ENCODE measurements around the gene WDR5B. TPM values are rescaled to one million over a fixed set of nuclear protein-coding genes. Genes with fewer than 3 reads are reported as not detected.
"Not testable (repeated sequence)": the region's sequence is repeated elsewhere in the genome, so short reads cannot be mapped to it uniquely, and the experiment has no call there.

WDR5B gene
- 1 to 10 TPM; 2.6 to 2.8 TPM for total RNA-seq

DNA sequence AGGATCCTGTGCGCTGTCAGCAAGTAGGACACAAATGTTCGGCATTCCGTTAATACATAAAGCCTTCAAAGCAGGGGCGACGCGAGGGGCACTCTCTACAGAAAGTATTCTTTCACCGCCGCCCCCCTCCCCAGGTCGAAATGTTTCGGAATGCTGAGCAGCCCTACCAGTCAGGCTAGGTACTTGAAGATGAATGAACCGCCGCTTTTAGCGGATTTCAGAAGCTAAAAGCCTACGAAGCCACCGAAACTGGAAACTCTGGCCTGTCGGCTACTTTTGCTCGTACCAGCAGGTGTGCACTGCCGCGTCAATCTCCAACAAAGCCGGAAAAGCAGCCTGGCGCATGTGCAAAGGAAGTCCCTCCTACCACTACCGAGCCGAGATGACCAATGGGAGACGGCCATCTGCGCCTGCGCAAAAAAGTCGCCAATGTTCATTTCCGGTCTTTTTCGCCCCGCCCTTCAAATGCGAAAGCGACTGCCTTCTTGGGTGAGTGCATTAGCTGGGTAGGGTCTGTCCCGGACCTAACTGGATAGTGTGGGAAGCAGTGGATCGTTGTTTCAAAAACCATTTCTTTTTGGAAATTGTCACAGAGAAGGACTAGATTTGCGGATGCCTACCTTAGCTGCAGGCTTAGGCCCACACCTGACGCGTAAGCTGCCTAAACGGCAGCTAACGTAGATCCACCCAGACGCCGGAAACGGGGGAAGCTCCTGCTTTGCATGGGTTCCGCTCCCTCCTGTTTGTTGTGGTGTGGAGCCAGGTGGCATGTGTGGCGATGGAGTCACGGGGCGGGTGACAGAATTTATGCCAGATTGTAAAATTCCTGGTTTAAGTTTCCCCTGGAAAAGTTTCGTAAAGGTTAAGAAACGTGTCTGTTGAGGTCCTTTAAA is at the start of gene WDR5B:
Gene WDR5B, minus strand, starts transcription at position 301 of the 893 bp plus-strand sequence. CDS start 534 bp downstream, outside the sequence.
- H3K27me3 Mint-ChIP-seq = no peaks in the 10 kb centered on the region
- peaks cover 46% of the 10 kb centered on the region for H3K4me1 Mint-ChIP-seq
- peak within 1 kb of the TSS; percentile 96 for H3K4me3 Mint-ChIP-seq
- peak; percentile 91 for ATAC-seq
- peak; percentile 99 for DNase-seq
- CTCF ChIA-PET = interaction anchor here (0.6 to 3.6 kb wide), 9 partner anchors 9 to 341 kb away, joined by 3 to 22 read pairs (median 4); partner anchors contain the start of genes DTX3L, FAM162A and PARP9
- peak within 1 kb of the TSS; percentile 96 for H3K27ac Mint-ChIP-seq
- peaks cover 42% of the 10 kb centered on the region for H3K36me3 Mint-ChIP-seq (ENCODE audit: low read depth)
- no peaks in the 10 kb centered on the region for H3K9me3 Mint-ChIP-seq (ENCODE audit: low read depth)
- POLR2A ChIA-PET = interaction anchor here (0.6 to 1.6 kb wide), 10 partner anchors 8 to 680 kb away, joined by 3 to 19 read pairs (median 4); partner anchors contain the start of genes FAM162A and KPNA1
- intact Hi-C loops (cut with DNase I, micrococcal nuclease) = loop anchor here (1.0 to 10.0 kb wide), 8 partner anchors 12 to 379 kb away; partner anchors contain the start of genes FAM162A (in 2 of the 2), HSPBAP1 (in 2 of the 2), KPNA1 (in 2 of the 2) and PARP14 (in 2 of the 2)

DNA sequence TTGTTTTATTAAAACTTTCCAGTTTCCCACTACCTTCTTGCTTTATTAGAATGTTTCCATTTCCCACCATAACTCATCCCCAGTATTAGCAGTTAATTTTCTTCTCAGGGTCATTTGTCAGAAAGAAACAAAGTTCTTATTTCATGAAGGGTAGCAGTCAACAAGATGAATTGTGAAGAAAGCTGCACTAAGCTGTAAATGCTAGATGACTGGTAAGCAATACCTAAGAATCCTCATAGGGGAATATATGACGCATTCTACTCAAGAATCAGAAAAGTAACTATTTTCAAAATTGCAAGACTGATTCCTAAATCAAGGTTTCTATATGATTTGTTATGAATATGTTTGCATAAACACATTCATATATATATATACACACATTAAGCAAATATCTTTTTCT is 48.8 kb upstream of the WDR5B start:
- Mint-ChIP-seq H3K36me3 (ENCODE audit: low read depth) (peaks cover 32% of the 10 kb centered on the region), H3K27ac (no peak overlapping the region), H3K27me3 (no peaks in the 10 kb centered on the region), H3K4me1 (peaks cover 34% of the 10 kb centered on the region), H3K4me3 (no peak overlapping the region), H3K9me3 (ENCODE audit: low read depth) (no peaks in the 10 kb centered on the region)
- ATAC-seq (peak; percentile 64), DNase-seq (no peak)
- CTCF ChIA-PET = no interaction called here
- intact Hi-C loops (cut with DNase I, micrococcal nuclease) = loop anchor here (2.0 to 5.0 kb wide), 2 partner anchors 16 to 43 kb away; no protein-coding TSS in a partner anchor
- POLR2A ChIA-PET = no interaction called here

DNA sequence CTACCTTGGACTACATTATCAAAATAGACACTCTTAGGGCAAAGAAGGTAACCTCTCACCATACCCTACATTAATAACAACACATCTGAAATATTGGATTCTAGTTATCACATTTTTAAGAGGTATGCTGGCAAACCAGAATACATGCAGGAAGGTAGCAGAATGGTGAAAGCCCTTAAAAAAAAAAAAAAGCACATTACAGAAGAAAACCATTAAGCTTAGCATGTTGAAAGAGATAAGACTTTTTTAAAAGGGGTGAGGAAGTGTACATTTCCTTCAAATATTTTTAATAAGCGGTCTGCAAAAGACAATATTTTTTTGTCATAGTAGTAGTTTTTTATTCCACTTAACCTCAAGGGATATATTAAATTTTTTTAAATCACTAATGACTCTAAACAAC is 46.5 kb upstream of the WDR5B start:
- CTCF ChIA-PET = interaction anchor here (0.7 kb wide), 1 partner anchor 185 kb away, joined by 3 read pairs; no protein-coding TSS in a partner anchor
- no peak for DNase-seq

DNA sequence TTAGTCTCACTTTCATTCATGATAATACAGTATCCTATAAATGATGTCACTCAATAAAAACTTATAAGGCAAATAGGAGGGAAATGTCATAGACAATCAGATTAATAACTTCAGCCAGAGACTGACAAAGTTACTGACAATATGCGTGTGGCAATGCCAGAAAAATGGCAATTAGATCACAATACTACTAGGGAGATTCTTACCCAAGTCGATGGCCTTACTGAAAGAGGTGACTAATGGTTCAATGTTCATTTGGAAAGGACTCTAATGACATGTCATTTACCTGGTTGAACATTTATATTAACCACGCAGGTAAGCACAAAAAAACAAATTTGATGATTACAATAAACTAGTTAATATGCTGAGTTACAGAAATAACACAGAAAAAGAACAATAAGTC is 45.9 kb upstream of the WDR5B start:
- no peak overlapping the region for H3K27ac Mint-ChIP-seq

More for the DNA sequence above, 46.5 kb upstream of the WDR5B start:
- no peak for ATAC-seq
- H3K27ac Mint-ChIP-seq = no peak overlapping the region
- H3K4me1 Mint-ChIP-seq = peaks cover 14% of the 10 kb centered on the region
- POLR2A ChIA-PET = no interaction called here
- intact Hi-C loops (cut with DNase I, micrococcal nuclease) = no loop called here
- no peaks in the 10 kb centered on the region for H3K27me3 Mint-ChIP-seq
- H3K9me3 Mint-ChIP-seq (ENCODE audit: low read depth) = no peaks in the 10 kb centered on the region
- H3K4me3 Mint-ChIP-seq = no peak overlapping the region
- H3K36me3 Mint-ChIP-seq (ENCODE audit: low read depth) = peaks cover 44% of the 10 kb centered on the region

DNA sequence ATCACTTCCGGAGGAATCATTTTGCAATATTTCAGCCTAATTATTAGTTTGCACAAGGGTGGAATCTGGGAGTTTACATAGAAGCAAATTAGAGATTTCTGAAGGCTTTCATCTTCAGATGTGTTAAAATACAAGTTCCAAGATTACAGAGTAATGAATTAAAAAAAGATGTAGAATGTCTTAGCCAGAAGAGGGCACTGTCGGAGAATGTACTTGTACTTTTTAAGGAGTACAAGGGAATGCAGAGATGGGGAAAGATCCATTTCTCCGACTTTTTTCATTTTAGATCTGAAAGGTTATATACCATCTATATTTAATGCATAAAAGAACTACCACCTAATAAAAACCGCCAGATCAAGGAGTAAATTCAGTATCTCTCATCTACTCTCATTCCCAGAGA is 43.1 kb upstream of the WDR5B start:
- no peak overlapping the region for H3K4me3 Mint-ChIP-seq
- no peak for DNase-seq
- ChIA-PET POLR2A (no interaction called here), CTCF (interaction anchor here (0.6 to 1.6 kb wide), 5 partner anchors 8 to 228 kb away, joined by 3 to 11 read pairs (median 3); no protein-coding TSS in a partner anchor)
- H3K36me3 Mint-ChIP-seq (ENCODE audit: low read depth) = peaks cover 39% of the 10 kb centered on the region
- peaks cover 6% of the 10 kb centered on the region for H3K4me1 Mint-ChIP-seq
- H3K9me3 Mint-ChIP-seq (ENCODE audit: low read depth) = no peaks in the 10 kb centered on the region
- peak overlapping the region; percentile 29 for H3K27ac Mint-ChIP-seq
- ATAC-seq = no peak
- intact Hi-C loops (cut with DNase I, micrococcal nuclease) = loop anchor here (1.0 to 5.0 kb wide), 2 partner anchors 73 to 220 kb away; no protein-coding TSS in a partner anchor
- H3K27me3 Mint-ChIP-seq = no peaks in the 10 kb centered on the region

More for the DNA sequence above, 45.9 kb upstream of the WDR5B start:
- Mint-ChIP-seq H3K4me1 (peaks cover 14% of the 10 kb centered on the region), H3K9me3 (ENCODE audit: low read depth) (no peaks in the 10 kb centered on the region), H3K4me3 (no peak overlapping the region), H3K36me3 (ENCODE audit: low read depth) (peaks cover 45% of the 10 kb centered on the region), H3K27me3 (no peaks in the 10 kb centered on the region)
- intact Hi-C loops (cut with DNase I, micrococcal nuclease) = no loop called here
- ATAC-seq (no peak), DNase-seq (no peak)
- POLR2A ChIA-PET = no interaction called here
- CTCF ChIA-PET = interaction anchor here (0.7 kb wide), 1 partner anchor 186 kb away, joined by 3 read pairs; no protein-coding TSS in a partner anchor

DNA sequence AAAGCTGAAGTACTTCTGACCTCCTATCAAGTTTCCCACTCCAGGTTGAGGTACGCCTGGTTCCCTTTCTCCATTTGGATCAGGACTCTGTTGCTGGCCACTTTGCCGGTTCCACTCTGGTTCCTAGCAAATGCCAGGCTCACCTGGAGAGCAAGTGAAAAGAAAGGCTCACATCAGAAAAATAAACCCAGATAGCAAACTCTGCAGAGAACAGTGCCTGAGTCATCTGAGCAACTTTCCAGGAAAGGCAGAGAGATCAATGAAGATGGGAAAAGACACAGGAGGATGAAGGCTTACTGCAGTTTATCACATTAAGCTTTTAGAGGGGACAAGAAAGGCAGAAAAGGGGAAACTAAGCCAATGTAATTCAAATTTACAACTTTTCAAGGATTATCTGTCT is 41.8 kb upstream of the WDR5B start:
- peaks cover 6% of the 10 kb centered on the region for H3K4me1 Mint-ChIP-seq
- no peak overlapping the region for H3K4me3 Mint-ChIP-seq
- ATAC-seq (no peak), DNase-seq (no peak)
- H3K9me3 Mint-ChIP-seq (ENCODE audit: low read depth) = no peaks in the 10 kb centered on the region
- no peaks in the 10 kb centered on the region for H3K27me3 Mint-ChIP-seq
- H3K36me3 Mint-ChIP-seq (ENCODE audit: low read depth) = peaks cover 39% of the 10 kb centered on the region
- intact Hi-C loops (cut with DNase I, micrococcal nuclease) = loop anchor here in 1 of 2 experiments (5.0 kb wide), 1 partner anchor 75 kb away; no protein-coding TSS in a partner anchor
- ChIA-PET POLR2A (no interaction called here), CTCF (interaction anchor here (0.8 to 1.6 kb wide), 6 partner anchors 30 to 230 kb away, joined by 3 to 11 read pairs (median 3); no protein-coding TSS in a partner anchor)
- peak overlapping the region; percentile 23 for H3K27ac Mint-ChIP-seq

DNA sequence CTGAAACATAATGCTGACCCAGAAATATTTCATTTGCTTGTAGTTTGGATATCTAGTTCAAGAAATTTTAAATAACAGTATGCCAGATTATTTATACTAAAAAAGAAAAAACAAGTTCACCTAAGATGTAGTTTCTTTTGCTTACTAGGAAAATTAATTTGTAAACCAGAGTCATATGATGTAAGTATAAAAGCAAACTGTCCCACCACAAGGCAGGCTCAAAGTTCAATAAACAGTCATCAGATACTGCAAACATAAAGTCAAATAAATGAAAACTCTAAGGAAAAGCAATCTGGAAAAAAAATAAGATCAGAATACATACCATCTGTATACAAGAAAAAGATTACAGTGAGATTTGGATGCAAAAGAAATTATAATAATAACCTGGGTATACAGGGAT is 40.2 kb upstream of the WDR5B start:
- peaks cover 30% of the 10 kb centered on the region for H3K36me3 Mint-ChIP-seq (ENCODE audit: low read depth)
- H3K9me3 Mint-ChIP-seq (ENCODE audit: low read depth) = no peaks in the 10 kb centered on the region
- POLR2A ChIA-PET = interaction anchor here (0.6 kb wide), 1 partner anchor 33 kb away, joined by 3 read pairs; no protein-coding TSS in a partner anchor
- H3K4me1 Mint-ChIP-seq = no peaks in the 10 kb centered on the region
- no peak for ATAC-seq
- no peak overlapping the region for H3K27ac Mint-ChIP-seq
- CTCF ChIA-PET = no interaction called here
- no peak overlapping the region for H3K4me3 Mint-ChIP-seq
- no peaks in the 10 kb centered on the region for H3K27me3 Mint-ChIP-seq
- intact Hi-C loops (cut with DNase I, micrococcal nuclease) = loop anchor here in 1 of 2 experiments (5.0 kb wide), 1 partner anchor 76 kb away; no protein-coding TSS in a partner anchor
- DNase-seq = no peak

DNA sequence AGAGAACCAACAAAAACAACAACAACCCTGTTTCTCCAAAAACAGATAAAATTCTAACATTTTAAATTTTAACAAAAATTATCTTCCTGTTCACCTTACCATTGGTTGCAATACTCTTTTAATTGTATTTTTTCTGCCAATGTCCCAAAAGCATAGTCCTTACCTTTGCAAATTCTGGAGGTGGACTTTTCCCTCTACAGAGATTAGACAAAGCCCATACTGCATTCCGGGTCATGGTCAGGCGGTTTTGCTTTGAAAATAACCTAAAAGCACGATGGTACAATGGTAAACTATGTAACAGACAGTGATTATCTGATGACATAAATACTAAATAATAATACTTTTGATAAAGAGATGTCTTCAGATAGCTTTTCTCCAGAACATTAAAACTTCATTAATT is 35.5 kb upstream of the WDR5B start:
- no peaks in the 10 kb centered on the region for H3K27me3 Mint-ChIP-seq
- intact Hi-C loops (cut with DNase I, micrococcal nuclease) = no loop called here
- ATAC-seq (no peak), DNase-seq (no peak)
- H3K36me3 Mint-ChIP-seq (ENCODE audit: low read depth) = peaks cover 46% of the 10 kb centered on the region
- ChIA-PET CTCF (no interaction called here), POLR2A (no interaction called here)
- H3K27ac Mint-ChIP-seq = no peak overlapping the region
- no peak overlapping the region for H3K4me3 Mint-ChIP-seq
- peaks cover 6% of the 10 kb centered on the region for H3K9me3 Mint-ChIP-seq (ENCODE audit: low read depth)
- peaks cover 2% of the 10 kb centered on the region for H3K4me1 Mint-ChIP-seq

DNA sequence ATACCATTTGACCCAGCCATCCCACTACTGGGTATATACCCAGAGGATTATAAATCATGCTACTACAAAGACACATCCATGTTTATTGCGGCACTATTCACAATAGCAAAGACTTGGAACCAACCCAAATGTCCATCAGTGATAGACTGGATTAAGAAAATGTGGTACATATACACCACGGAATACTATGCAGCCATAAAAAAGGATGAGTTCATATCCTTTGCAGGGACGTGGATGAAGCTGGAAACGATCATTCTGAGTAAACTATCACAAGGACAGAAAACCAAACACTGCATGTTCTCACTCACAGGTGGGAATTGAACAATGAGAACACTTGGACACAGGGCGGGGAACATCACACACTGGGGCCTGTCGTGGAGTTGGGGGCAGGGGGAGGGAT is 32.4 kb upstream of the WDR5B start:
- peaks cover 12% of the 10 kb centered on the region for H3K9me3 Mint-ChIP-seq (ENCODE audit: low read depth)
- H3K4me1 Mint-ChIP-seq; CTCF ChIA-PET; ATAC-seq; H3K4me3 Mint-ChIP-seq; intact Hi-C loops (cut with DNase I, micrococcal nuclease); H3K27ac Mint-ChIP-seq; POLR2A ChIA-PET; DNase-seq; H3K27me3 Mint-ChIP-seq: not testable (repeated sequence)
- H3K36me3 Mint-ChIP-seq (ENCODE audit: low read depth) = peaks cover 72% of the 10 kb centered on the region

DNA sequence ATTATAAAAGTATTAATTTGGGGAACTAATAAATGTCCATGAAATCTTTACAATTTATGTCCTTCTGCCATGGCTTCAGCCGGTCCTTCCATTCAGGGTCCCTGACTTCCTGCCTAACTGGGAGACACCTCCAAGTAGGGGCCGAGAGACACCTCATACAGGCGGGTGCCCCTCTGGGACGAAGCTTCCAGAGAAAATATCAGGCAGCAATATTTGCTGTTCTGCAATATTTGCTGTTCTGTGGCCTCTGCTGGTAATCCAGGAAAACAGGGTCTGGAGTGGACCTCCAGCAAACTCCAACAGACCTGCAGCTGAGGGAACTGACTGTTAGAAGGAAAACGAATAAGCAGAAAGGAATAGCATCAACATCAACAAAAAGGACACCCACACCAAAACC is 28.6 kb upstream of the WDR5B start:
- POLR2A ChIA-PET; H3K27ac Mint-ChIP-seq; H3K4me3 Mint-ChIP-seq; H3K27me3 Mint-ChIP-seq; ATAC-seq; H3K4me1 Mint-ChIP-seq; intact Hi-C loops (cut with DNase I, micrococcal nuclease); DNase-seq: not testable (repeated sequence)
- Mint-ChIP-seq H3K36me3 (ENCODE audit: low read depth) (peaks cover 81% of the 10 kb centered on the region), H3K9me3 (ENCODE audit: low read depth) (peaks cover 12% of the 10 kb centered on the region)
- CTCF ChIA-PET = interaction anchor here (1.2 kb wide), 1 partner anchor 11 kb away, joined by 3 read pairs; no protein-coding TSS in a partner anchor

DNA sequence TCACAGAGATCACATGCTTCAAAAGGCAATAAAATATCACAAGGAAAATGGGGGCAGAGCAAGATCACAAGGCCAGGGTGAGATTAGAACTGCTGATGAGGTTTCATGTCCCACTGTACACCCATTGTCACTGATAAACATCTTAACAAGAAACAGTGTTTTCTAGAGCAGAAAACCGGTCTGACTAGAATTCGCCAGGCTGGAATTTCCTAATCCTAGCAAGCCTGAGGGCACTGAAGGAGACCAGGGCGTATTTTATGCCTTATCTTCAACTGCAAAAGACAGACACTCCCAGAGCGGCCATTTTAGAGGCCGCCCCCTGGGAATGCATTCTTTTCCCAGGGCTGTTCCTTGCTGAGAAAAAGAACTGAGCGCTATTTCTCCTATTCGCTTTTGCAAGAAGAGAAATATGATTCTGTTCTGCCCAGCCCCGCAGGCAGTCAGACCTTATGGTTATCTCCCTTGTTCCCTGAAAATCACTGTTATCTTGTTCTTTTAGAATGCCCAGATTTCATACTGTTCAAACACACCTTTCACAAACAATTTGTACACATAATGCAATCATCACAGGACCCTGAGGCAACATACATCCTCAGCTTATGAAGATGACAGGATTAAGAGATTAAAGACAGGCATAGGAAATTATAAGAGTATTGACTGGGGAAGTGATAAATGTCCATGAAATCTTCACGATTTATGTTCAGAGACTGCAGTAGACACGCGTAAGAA is 28.1 kb upstream of the WDR5B start:
- H3K4me3 Mint-ChIP-seq; DNase-seq; H3K4me1 Mint-ChIP-seq; POLR2A ChIA-PET; intact Hi-C loops (cut with DNase I, micrococcal nuclease); H3K27ac Mint-ChIP-seq; H3K27me3 Mint-ChIP-seq; ATAC-seq: not testable (repeated sequence)
- H3K9me3 Mint-ChIP-seq (ENCODE audit: low read depth) = peaks cover 12% of the 10 kb centered on the region
- CTCF ChIA-PET = interaction anchor here (0.6 kb wide), 1 partner anchor 1671 kb away, joined by 4 read pairs; no protein-coding TSS in a partner anchor
- peaks cover 77% of the 10 kb centered on the region for H3K36me3 Mint-ChIP-seq (ENCODE audit: low read depth)
